Body of pancreas (tissue), 4 donors: Measurements from ENCODE around the gene EAF1. TPM values are rescaled to one million over a fixed set of nuclear protein-coding genes. Genes with fewer than 3 reads are reported as not detected.

Experiments used
- ATAC-seq: fragments of 150-250 bp; one replicate; pipeline ENCODE4 v1.9.1; 2016
- DNase-seq, 4 donors: peaks; one replicate each; pipeline ENCODE4 v3.0.0-alpha.2; 2019
- H3K27ac ChIP-seq, 4 donors: fragments of 200-600 bp; sonication (generic); 1 replicate in 3 of 4; 2 replicates in 1 of 4; pipeline versions ENCODE4 v1.5.1 to v1.6.1; 2016 to 2019; ENCODE audit warnings: mild to moderate bottlenecking in 1 of 4, mixed read lengths in 1 of 4, moderate library complexity in 1 of 4
- H3K27me3 ChIP-seq, 2 donors: fragments of 200-600 bp; sonication (generic); one replicate each; pipeline ENCODE4 v1.6.0; 2016; ENCODE audit warnings: mild to moderate bottlenecking in 1 of 2
- H3K36me3 ChIP-seq, 2 donors: fragments of 200-600 bp; sonication (generic); replicated peaks in 1 of 2; 2 replicates each; pipeline ENCODE4 v1.5.1; 2016; ENCODE audit warnings: low read depth in 2 of 2; ENCODE audit not compliant: insufficient read depth in 1 of 2
- H3K4me1 ChIP-seq: fragments of 200-600 bp; sonication (generic); one replicate; pipeline ENCODE4 v1.6.0; 2016
- H3K4me3 ChIP-seq, 2 donors: fragments of 200-600 bp; sonication (generic); 1 replicate in 1 of 2; 2 replicates in 1 of 2; pipeline ENCODE4 v1.5.1; 2016 to 2019
- H3K9me3 ChIP-seq, 3 donors: fragments of 200-600 bp; sonication (generic); 1 replicate in 2 of 3; 2 replicates in 1 of 3; pipeline ENCODE4 v1.5.1; 2016
- POLR2A ChIP-seq, 3 donors: fragments of 450-650 bp; IDR thresholded peaks; one replicate each; pipeline ENCODE4 v1.6.1; 2016; ENCODE audit warnings: antibody characterized with exemption in 3 of 3, mild to moderate bottlenecking in 2 of 3
- WGBS, 2 donors: methylation state at CpG; one replicate each; pipeline ENCODE4 v1.1.5; 2017; 5-methylcytosine and 5-hydroxymethylcytosine counted together
- intact Hi-C: fragments of 100-400 bp; cut with DNase I; formaldehyde crosslinking; loops from one replicate; pipeline ENCODE4 v1.15.1; 2023
- total RNA-seq, 2 donors: library from RNA; depleted of rRNA; stranded (reverse); fragments of >200 nt; gene quantifications; one replicate each; pipeline ENCODE4 v1.1.0, GENCODE V29; 2016
- TF ChIP-seq, protein P1 (sequence below), 7 experiments: fragments of 450-650 bp in 4 of 7; fragments of 200-600 bp in 3 of 7; sonication (generic) in 3 of 7; IDR thresholded peaks; one replicate each; pipeline ENCODE4 v1.5.1; 2016 to 2019; ENCODE audit warnings: antibody characterized with exemption in 7 of 7

Gene EAF1
- total RNA-seq, 2 donors from 2014 or later: 9.1 to 12.9 TPM

DNA sequence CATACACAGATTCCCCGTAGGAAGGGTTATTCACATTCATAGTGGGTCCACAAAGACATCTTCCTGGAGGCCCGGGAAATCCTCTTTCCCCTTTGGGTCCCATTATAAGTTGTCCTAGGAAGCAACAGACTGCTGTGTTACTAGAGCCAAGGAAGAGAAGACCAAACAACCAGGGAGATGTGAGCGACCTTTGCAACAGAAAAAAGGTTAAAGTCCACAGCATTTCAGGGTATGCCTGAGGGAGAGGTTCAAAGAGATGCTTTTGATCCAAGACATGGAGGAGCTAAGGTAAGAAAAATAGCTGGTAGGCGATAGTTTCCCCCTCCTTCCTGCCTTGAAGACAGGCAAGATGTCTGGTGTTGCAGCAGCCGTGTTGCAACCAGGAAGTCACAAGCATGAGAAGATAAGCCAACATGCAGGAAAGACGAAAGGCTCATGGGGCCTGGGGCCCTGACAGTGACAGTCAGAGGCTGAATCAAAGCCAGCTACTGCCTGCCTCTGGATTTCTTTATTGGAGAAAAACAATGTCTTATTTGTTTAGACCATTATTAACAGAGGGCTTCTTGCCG lies 30.9 kb downstream of the EAF1 start:
- no peaks in the 10 kb centered on the region for H3K27me3 ChIP-seq
- H3K9me3 ChIP-seq: no peaks in the 10 kb centered on the region
- ATAC-seq (no peak), DNase-seq (no peak)
- TF ChIP-seq, protein P1, sequence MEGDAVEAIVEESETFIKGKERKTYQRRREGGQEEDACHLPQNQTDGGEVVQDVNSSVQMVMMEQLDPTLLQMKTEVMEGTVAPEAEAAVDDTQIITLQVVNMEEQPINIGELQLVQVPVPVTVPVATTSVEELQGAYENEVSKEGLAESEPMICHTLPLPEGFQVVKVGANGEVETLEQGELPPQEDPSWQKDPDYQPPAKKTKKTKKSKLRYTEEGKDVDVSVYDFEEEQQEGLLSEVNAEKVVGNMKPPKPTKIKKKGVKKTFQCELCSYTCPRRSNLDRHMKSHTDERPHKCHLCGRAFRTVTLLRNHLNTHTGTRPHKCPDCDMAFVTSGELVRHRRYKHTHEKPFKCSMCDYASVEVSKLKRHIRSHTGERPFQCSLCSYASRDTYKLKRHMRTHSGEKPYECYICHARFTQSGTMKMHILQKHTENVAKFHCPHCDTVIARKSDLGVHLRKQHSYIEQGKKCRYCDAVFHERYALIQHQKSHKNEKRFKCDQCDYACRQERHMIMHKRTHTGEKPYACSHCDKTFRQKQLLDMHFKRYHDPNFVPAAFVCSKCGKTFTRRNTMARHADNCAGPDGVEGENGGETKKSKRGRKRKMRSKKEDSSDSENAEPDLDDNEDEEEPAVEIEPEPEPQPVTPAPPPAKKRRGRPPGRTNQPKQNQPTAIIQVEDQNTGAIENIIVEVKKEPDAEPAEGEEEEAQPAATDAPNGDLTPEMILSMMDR (IDR thresholded peaks at IDR 0.05): no peak
- TF ChIP-seq POLR2A (IDR thresholded peaks at IDR 0.05): no peak
- H3K4me1 ChIP-seq: peaks cover 5% of the 10 kb centered on the region
- intact Hi-C loops: no loop called here
- no peak overlapping the region for H3K27ac ChIP-seq
- 92% methylated on average over 7 of the region's 7 CpGs for WGBS, 2 donors
- H3K36me3 ChIP-seq: no peaks in the 10 kb centered on the region
- H3K4me3 ChIP-seq: no peak overlapping the region

DNA sequence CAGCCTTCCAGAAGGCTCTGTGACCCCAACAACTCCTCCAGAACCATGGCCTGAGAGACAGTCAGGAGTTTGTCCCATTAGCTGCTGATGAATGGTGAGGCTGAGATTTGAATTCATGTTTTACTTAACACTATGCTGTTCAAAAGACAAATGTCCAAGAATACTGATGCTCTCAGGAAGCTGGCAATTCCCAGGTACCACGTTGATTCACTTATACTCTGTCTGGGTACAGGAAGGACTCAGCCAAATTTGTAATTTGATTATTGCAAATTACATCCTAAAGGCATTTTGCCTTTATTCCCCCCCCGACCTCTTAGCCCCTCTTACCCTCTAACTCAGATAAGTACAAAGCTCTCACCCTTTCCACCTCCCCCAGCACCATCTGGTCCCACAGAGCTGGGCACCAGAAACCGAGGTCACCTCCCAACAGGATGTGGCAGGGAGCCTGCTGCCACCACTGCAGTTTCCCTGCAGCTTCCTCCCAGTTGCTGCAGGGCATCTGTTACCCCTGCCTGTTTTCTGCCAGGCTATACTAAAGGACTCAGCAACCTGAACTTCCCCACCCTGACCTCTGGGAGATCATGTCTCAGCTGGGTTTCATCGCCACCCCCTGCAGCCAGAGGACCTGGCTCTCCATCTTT lies 33.6 kb downstream of the EAF1 start:
- DNase-seq (no peak), ATAC-seq (no peak)
- 64 to 67% methylated on average over 4 of the region's 4 CpGs for WGBS, 2 donors

DNA sequence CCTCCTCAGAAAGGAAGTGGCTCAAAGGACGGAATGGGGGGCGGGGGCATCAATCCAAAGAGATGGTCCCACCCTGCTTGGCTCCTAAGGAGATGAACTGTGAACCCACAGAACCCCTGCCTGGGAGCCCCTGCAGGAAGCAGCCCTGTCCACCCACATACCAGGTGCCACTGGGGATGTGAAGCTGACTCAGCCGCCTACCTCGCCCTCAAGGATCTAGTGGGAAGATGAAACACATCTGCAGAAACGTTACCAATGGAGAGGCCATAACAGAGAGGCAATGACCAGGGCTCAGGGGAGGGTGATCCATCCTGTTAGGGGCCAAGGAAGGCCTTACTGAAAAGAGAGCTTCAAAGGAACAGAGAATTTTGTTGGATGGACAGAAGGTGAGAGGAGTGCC lies 35.1 kb downstream of the EAF1 start:
- Histone ChIP-seq H3K27ac (no peak overlapping the region), H3K36me3 (no peaks in the 10 kb centered on the region), H3K4me1 (peaks cover 5% of the 10 kb centered on the region), H3K9me3 (no peaks in the 10 kb centered on the region), H3K4me3 (no peak overlapping the region), H3K27me3 (no peaks in the 10 kb centered on the region)
- intact Hi-C loops: no loop called here
- DNase-seq: no peak
- no peak for ATAC-seq
- WGBS, 2 donors: 88 to 89% methylated on average over 5 of the region's 5 CpGs
- no peak for TF ChIP-seq POLR2A (IDR thresholded peaks at IDR 0.05)
- TF ChIP-seq, protein P1 (IDR thresholded peaks at IDR 0.05): no peak

More for the DNA sequence above, 33.6 kb downstream of the EAF1 start:
- Histone ChIP-seq H3K36me3 (no peaks in the 10 kb centered on the region), H3K4me3 (no peak overlapping the region), H3K27ac (no peak overlapping the region), H3K27me3 (no peaks in the 10 kb centered on the region), H3K4me1 (peaks cover 5% of the 10 kb centered on the region), H3K9me3 (no peaks in the 10 kb centered on the region)
- intact Hi-C loops: no loop called here
- no peak for TF ChIP-seq POLR2A (IDR thresholded peaks at IDR 0.05)
- TF ChIP-seq, protein P1 (IDR thresholded peaks at IDR 0.05): no peak

DNA sequence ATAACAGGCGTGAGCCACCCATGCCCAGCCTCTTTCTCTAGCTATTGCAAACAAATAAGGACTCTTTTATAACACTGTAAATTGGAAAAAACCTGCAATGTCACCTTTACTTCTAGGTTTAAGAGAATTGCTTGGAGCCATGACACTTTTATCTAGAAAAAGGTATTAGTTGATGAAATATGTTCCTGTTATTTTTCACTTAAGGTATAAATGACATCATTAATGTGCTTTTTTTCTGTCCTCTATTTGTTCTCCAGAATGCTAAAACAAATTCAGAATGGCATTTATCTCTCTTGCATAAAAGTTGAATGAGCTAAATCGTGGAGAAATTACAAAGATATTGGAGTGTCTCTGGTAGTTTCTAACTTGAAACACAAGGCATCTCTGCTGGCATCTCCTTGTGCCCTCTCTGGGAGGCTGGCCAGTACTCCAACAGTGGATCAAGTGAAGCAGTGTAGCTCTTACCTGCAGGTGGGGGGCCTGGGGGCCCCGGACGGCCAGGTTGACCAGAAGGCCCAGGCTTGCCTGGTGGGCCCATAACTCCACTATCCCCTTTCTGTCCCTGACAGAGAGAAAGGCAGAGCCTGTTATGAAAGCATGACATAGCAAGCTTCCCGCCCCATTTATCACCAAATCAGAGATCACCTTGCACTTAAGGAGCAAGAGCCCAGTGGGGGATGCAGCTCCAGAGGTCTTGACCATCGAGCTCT lies 38.6 kb downstream of the EAF1 start:
- ATAC-seq (no peak), DNase-seq (no peak)
- Histone ChIP-seq H3K9me3 (no peaks in the 10 kb centered on the region), H3K4me1 (no peaks in the 10 kb centered on the region), H3K36me3 (no peaks in the 10 kb centered on the region), H3K27ac (no peak overlapping the region), H3K4me3 (no peak overlapping the region), H3K27me3 (no peaks in the 10 kb centered on the region)
- 86 to 96% methylated on average over 6 of the region's 6 CpGs for WGBS, 2 donors
- TF ChIP-seq POLR2A (IDR thresholded peaks at IDR 0.05): no peak
- TF ChIP-seq, protein P1 (IDR thresholded peaks at IDR 0.05): no peak
- intact Hi-C loops: no loop called here
